Mucosa of stomach (tissue), 1 donor: ENCODE measurements around the gene JAKMIP3.

ENCODE experiments used
- H3K27me3 ChIP-seq: one replicate; pipeline ENCODE4 v1.7.0; 2013; ENCODE audit warnings: mild to moderate bottlenecking, low read length; ENCODE audit not compliant: control insufficient read depth, insufficient read depth
- H3K36me3 ChIP-seq: one replicate; pipeline ENCODE4 v1.7.0; 2013; ENCODE audit warnings: low read length; ENCODE audit not compliant: control insufficient read depth, insufficient read depth
- H3K4me1 ChIP-seq: one replicate; pipeline ENCODE4 v1.7.0; 2013; ENCODE audit warnings: mild to moderate bottlenecking, low read length; ENCODE audit not compliant: control insufficient read depth, insufficient read depth
- H3K4me3 ChIP-seq: one replicate; pipeline ENCODE4 v1.7.0; 2013; ENCODE audit warnings: low read length
- H3K9ac ChIP-seq: one replicate; pipeline ENCODE4 v1.7.0; 2013; ENCODE audit warnings: mild to moderate bottlenecking, low read length, moderate library complexity
- H3K9me3 ChIP-seq: one replicate; pipeline ENCODE4 v1.7.0; 2013; ENCODE audit warnings: mild to moderate bottlenecking, low read length, moderate library complexity; ENCODE audit not compliant: control insufficient read depth
- donor health status: Pancreatic carcinoma.

The JAKMIP3 gene

DNA sequence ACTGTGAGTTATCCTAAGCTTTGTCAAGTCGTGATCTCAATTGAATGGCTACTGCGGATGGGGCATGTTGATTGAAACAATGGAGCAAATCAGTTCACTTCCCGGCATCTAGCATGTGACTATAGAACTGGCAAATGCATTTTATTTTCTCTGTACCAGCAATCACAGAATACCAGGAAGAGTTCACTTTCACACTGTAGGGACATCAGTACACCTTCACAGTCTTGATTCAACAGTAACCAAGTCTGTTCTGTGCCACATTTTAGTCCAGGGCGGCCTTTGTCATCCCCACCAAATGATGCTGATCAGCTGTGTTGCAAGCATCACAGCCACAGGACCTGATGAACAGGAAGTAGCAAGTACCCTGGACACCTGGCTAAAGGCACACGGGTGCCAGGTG lies 32.1 kb upstream of the JAKMIP3 start:
- H3K4me1 ChIP-seq, result no peaks in the 10 kb centered on the region
- no peaks in the 10 kb centered on the region for H3K36me3 ChIP-seq
- H3K4me3 ChIP-seq, result no peak overlapping the region
- no peaks in the 10 kb centered on the region for H3K9me3 ChIP-seq
- peaks cover 38% of the 10 kb centered on the region for H3K27me3 ChIP-seq
- H3K9ac ChIP-seq, result no peak overlapping the region

DNA sequence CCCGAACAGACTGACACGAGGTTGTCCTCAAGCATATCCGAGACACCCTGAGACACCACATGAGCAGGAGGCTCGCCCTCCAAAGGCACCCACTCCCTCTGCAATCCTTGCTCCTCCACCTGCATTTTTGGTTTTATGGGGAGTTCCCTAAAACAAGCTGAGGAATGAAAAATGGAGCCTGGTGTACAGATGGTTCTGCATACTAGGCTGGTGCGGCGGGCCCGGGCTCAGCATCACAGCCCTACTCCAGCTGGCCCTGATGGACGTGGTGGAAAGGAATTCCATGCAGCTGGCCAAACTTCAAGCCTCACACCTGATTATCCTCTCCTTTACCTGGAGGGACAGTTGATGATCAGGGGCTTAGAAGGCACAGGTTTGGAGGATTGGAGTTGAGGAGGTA lies 30.3 kb upstream of the JAKMIP3 start:
- Histone ChIP-seq H3K36me3 (no peaks in the 10 kb centered on the region), H3K9me3 (no peaks in the 10 kb centered on the region), H3K4me3 (no peak overlapping the region), H3K4me1 (no peaks in the 10 kb centered on the region), H3K27me3 (peaks cover 45% of the 10 kb centered on the region), H3K9ac (no peak overlapping the region)

DNA sequence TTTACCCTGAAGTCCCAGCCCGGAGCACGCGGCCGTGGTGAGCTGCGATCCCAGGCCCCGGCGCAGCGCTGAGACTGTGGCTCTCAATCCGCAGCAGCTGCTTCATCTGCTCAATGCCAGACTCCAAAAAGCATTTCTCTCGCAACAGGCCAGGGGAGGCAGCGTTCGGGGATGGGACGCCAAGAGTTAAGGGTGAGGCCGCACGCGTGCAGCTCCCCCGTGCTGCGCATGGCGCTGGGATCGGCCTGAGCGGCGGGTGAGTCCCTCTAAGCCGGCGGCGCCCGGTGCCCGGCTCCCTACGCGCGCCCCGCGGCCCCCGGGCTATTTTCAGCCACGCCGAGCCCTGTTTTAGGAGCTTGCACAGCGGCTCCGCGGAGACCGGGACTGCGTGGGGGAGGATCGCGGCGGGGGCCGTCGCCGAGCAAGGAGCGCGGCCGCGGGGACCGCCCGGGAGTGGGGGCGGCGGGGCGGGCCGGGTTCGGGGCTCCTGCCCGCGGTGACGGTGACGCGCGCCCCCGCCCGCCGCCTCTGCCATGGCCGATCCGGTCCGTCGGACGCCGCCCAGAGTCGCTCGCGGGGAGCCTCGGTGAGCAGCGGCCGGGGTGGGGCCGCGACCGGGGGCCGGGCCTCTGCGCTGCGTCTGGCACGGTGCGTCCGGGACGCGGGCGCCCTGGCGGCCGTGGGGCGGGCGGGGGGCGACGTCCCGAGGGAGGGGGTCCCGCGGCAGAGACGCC lies 29.4 kb upstream of the JAKMIP3 start:
- Histone ChIP-seq H3K36me3 (no peaks in the 10 kb centered on the region), H3K27me3 (peaks cover 45% of the 10 kb centered on the region), H3K4me3 (no peak overlapping the region), H3K9me3 (no peaks in the 10 kb centered on the region), H3K9ac (no peak overlapping the region), H3K4me1 (no peaks in the 10 kb centered on the region)

DNA sequence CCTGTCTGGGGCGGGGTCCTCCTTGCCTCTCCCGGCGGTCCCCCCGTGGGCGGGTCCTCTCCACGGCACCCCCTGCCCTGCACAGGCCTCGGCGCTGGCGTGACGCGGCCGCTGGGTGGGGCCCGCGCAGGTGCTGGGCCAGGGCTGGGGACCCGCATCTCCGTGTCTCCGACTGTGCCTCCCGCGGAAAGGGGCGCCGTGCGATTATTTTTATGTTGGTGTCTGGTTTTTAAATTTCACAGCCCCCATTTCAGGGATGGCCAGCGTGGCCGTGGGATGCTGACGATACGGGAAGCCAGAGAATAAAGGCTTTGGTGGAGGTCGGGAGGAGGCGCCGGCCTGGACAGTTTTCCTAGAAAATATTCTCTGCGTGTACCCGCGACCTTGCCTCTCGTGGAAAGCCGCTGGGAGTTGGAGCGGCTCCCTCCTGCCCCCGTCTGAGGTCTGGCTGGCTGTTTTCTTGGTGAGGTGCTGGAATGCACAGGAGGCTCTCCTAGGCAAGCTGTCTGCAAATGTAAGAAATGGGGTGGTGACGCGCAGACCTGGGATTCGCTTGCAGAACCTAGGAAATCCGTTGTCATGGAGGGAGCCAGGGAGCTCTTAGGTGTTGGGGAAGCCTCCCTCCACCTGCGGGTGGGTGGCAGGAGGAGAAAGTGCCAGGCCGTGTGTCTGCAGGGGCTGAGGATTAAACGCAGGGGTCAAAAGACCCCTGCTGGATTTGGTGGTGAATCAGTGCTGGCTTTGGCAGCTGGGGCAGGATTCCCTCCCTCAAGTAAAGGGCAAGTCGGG lies 28.7 kb upstream of the JAKMIP3 start:
- no peaks in the 10 kb centered on the region for H3K9me3 ChIP-seq
- H3K27me3 ChIP-seq, result peaks cover 45% of the 10 kb centered on the region
- no peak overlapping the region for H3K9ac ChIP-seq
- H3K4me1 ChIP-seq, result no peaks in the 10 kb centered on the region
- H3K4me3 ChIP-seq, result no peak overlapping the region
- H3K36me3 ChIP-seq, result no peaks in the 10 kb centered on the region

DNA sequence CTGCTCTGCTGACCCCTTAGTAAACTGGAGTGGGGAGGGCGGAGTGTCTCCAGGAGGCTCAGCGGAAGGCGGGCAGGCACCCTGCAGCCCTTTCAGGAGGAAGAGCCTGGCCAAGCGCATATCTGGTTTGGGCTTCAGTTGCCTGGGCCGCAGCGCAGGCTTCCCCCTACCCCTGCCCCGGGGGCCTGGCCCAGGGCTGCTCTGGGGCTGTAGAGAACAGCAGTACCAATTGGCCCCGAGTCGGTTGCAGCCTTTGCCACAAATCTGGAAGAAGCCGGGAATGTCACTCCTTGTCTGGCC lies 28.1 kb upstream of the JAKMIP3 start:
- Histone ChIP-seq H3K36me3 (no peaks in the 10 kb centered on the region), H3K9me3 (no peaks in the 10 kb centered on the region), H3K27me3 (peaks cover 43% of the 10 kb centered on the region), H3K9ac (no peak overlapping the region), H3K4me3 (no peak overlapping the region), H3K4me1 (no peaks in the 10 kb centered on the region)

DNA sequence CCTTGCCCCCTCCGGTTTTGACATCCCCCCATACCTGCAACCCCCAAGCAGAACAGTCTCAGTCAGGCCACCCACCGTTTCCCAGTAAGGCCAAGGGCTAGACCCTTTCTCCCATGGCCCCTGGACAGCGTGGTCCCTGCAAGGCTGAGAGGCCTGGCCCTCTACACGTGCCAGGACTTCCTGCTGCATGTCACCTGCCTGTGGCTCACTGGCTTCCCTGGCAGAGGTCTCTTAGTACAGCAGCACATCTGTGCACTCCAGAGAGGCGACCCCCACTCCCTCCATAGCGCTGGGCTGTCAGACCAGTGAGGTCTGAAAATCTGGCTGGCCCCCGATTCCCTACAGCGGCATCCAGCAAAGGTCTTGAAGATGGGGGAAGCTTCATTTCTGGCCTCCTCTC lies 26.4 kb upstream of the JAKMIP3 start:
- Histone ChIP-seq H3K4me3 (no peak overlapping the region), H3K4me1 (no peaks in the 10 kb centered on the region), H3K9ac (no peak overlapping the region), H3K36me3 (no peaks in the 10 kb centered on the region), H3K9me3 (no peaks in the 10 kb centered on the region), H3K27me3 (peaks cover 46% of the 10 kb centered on the region)

DNA sequence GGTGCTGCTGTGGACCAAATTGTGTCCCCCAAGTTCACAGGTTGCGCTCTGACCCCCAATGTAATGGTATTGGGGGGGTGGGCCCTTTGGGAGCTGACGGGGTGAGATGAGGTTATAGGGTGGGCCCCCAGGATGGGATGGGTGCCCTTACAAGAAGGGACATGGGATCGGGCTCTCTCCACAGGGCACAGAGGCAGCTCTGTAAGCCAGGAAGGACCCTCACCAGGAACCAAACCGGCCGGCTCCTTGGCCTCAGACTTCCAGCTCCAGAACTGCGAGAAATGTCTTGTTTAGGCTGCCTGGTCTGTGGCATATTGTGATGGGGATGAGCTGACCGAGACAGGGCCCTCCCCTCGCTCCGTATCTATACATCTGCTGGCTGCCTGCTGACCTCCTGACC lies 25.7 kb upstream of the JAKMIP3 start:
- H3K36me3 ChIP-seq, result no peaks in the 10 kb centered on the region
- H3K27me3 ChIP-seq, result peaks cover 47% of the 10 kb centered on the region
- H3K4me3 ChIP-seq, result no peak overlapping the region
- no peak overlapping the region for H3K9ac ChIP-seq
- no peaks in the 10 kb centered on the region for H3K9me3 ChIP-seq
- H3K4me1 ChIP-seq, result no peaks in the 10 kb centered on the region

DNA sequence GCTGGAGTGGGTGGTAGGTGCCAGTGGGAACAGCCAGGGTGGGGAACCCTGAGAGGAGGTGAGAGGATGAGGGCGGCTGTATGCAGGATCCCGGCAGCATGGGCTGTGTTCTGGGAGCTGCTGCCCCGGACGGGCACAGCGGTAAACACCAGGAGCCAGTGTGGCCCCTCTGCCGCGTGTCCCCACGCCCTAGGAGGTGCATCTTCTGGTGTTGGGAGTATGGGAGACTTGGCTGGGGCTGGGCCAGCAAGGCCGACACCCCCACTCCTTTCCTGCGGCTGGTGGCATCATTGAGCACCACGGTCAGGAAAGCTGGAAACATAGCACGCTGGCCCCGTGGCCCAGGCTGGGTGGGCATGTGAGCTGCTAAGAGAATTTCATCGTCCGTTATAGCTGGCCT lies 24.4 kb upstream of the JAKMIP3 start:
- Histone ChIP-seq H3K9ac (no peak overlapping the region), H3K4me3 (no peak overlapping the region), H3K4me1 (no peaks in the 10 kb centered on the region), H3K27me3 (peaks cover 35% of the 10 kb centered on the region), H3K36me3 (no peaks in the 10 kb centered on the region), H3K9me3 (no peaks in the 10 kb centered on the region)

DNA sequence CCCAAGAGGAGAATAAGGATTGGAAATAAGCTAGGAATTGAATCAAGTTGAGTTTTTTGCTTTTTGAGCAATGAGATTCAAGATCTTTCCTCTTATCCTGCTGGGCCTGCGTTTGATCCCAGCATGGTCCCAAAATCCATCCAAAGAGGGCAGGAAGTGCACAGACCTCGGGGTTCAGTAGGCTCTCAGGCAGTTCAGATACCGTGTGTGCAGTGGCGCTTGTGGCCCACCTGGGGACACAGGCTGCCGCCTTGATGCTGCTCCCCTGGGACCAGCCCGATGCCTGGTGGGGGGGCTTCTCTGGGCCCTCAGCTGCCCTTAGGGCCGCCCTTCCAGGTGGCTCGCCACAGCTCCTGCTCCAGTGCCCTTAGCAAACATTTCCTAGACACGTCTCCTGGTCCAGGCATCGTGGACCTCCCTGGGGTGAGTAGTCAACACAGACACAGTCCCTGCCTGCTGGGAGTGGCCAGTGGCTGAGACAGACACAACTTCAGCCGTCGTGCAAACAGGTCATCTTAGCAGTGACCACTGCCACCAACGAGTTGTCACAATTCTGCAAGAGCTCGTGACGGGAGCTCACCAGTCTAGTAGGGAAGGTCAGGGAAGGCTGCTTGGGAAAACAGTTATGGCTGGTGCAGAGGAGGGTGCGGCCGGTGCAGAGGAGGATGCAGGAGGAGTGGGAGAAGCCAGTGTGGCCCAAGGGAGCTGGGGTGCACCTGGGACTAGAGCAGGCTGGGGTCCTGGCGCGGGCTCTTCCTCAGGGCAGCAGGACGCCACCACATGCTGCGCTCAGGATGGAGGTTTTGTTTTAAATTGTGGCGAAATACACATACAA lies 21.7 kb upstream of the JAKMIP3 start:
- peaks cover 4% of the 10 kb centered on the region for H3K4me1 ChIP-seq
- H3K36me3 ChIP-seq, result no peaks in the 10 kb centered on the region
- no peaks in the 10 kb centered on the region for H3K9me3 ChIP-seq
- H3K27me3 ChIP-seq, result peaks cover 14% of the 10 kb centered on the region
- H3K4me3 ChIP-seq, result no peak overlapping the region
- no peak overlapping the region for H3K9ac ChIP-seq

DNA sequence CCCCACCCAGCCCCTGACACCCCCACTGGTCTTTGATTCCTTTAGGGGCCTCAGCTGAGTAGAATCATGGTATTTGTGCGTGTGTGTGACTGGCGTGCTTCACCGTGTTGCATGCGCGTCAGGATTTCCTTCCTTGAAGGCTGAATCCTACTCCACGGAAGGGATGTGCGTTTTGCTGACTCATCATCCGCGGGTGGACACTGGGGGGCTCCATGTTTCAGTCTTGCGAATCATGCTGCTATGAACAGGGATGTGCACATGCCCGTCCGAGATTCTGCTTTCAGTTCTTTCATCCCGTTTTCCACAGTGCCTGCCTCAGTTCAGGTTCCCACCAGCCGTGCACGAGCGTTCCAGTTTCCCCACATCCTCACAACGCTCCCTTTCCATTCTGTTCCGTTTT lies 20.9 kb upstream of the JAKMIP3 start:
- Histone ChIP-seq H3K9ac (no peak overlapping the region), H3K4me3 (no peak overlapping the region), H3K36me3 (no peaks in the 10 kb centered on the region), H3K4me1 (peaks cover 4% of the 10 kb centered on the region), H3K27me3 (peaks cover 10% of the 10 kb centered on the region), H3K9me3 (no peaks in the 10 kb centered on the region)

DNA sequence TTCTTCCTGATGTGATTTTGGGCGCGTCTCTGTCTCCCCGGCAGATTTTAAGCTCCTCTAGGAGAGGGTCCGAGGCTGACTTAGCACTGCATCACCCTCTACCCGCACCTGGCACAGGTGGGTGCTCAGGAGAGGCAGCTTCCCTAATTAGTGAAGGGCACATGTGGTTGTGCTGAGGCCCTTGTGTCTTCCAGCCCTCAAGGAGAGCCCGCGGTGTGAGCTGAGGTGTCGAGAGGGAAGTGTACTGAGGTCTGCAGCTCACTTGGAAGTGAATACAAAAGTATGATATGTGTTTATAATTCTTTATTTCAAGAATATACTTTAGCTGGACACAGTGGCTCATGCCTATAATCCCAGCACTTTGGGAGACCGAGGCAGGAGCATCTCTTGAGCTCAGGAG lies 20.4 kb upstream of the JAKMIP3 start:
- Histone ChIP-seq H3K4me3 (no peak overlapping the region), H3K9me3 (no peaks in the 10 kb centered on the region), H3K27me3 (peaks cover 10% of the 10 kb centered on the region), H3K9ac (no peak overlapping the region), H3K4me1 (peaks cover 4% of the 10 kb centered on the region), H3K36me3 (no peaks in the 10 kb centered on the region)
